ENCODE results near the gene SGMS1. TPM values are rescaled to one million over a fixed set of nuclear protein-coding genes. Genes with fewer than 3 reads are reported as not detected.

SGMS1 gene
- polyA plus RNA-seq, 1 of the 3 experiments (the other 2 are of a cell fraction), result 6.3 TPM

DNA sequence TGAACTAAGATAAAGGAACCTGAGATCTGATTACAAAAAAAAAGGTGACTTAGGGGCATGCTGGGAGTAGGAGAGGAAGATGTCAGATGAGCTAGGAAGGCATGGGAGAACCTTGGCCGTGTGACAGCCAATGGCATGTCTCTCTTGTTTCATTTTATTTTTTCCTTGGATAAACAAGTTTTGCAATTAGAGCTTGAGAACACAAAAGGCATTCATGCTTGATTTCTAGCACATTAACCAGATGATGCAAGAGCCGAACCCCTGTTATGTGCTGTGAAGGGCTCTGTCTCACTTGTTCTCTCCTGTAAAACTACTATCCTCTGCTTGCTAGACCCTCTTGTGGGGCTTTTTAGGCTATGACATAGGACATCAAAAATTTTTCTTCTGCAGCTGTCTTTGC, 238.1 kb downstream of the SGMS1 start:
- POLR2A ChIA-PET, result no interaction called here
- H3K4me2 ChIP-seq, result no peak overlapping the region

DNA sequence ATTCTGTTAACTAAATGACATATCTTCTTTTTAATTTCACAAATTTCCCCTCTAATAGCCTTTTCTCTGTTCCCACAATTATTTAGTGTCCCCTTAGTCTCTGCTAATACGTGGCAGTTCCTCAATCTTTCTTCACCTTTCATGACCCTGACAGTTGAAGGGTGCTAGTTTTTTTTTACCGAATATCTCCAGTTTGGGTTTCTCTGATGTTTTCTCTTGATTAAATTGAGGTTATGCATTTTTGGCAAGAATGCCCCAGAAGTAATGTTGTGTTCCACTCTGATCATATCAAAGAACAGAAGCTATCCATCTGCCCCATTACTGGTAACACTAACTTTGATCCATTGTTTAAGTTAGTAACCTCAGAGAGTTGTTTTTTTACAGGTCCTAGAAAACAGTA, 238.9 kb downstream of the SGMS1 start:
- H3K79me2 ChIP-seq (ENCODE audit: insufficient read depth), result peaks cover 25% of the 10 kb centered on the region
- no peaks in the 10 kb centered on the region for H3K36me3 ChIP-seq (replicated peaks in 1 of 2; ENCODE audit: control insufficient read depth in 1 of 2, insufficient read depth in 2 of 2, low read length in 1 of 2)
- no peaks in the 10 kb centered on the region for H3K27me3 ChIP-seq (ENCODE audit: insufficient read depth)
- no peaks in the 10 kb centered on the region for H4K20me1 ChIP-seq (ENCODE audit: insufficient read depth)
- H3K4me3 ChIP-seq (ENCODE audit: low read depth in 2 of 2, low read length in 1 of 2), result no peak overlapping the region
- no peak for DNase-seq
- POLR2A ChIA-PET, result no interaction called here
- no peak overlapping the region for H3K9ac ChIP-seq
- 92% methylated on average over 2 of the region's 2 CpGs for WGBS (ENCODE audit: low lambda C conversion rate)
- no peak overlapping the region for H2AFZ ChIP-seq (ENCODE audit: low read depth)
- no peaks in the 10 kb centered on the region for H3K9me3 ChIP-seq
- no peak for TF ChIP-seq NRF1 (IDR thresholded peaks at IDR 0.05; ENCODE audit: low read depth, low read length)
- TF ChIP-seq FOSL2 (IDR thresholded peaks at IDR 0.05; ENCODE audit: borderline replicate concordance, low read depth), result no peak
- no peak for TF ChIP-seq JUND (IDR thresholded peaks at IDR 0.05)
- no peak for TF ChIP-seq RAD21 (IDR thresholded peaks at IDR 0.05; ENCODE audit: low read length)
- TF ChIP-seq POLR2AphosphoS5 (IDR thresholded peaks at IDR 0.05; ENCODE audit: low read depth, low read length), result no peak
- no peak for TF ChIP-seq FOXJ3 (CRISPR knock-in tag; IDR thresholded peaks at IDR 0.05)
- TF ChIP-seq YY1 (IDR thresholded peaks at IDR 0.05; ENCODE audit: low read depth), result no peak
- TF ChIP-seq TCF12 (IDR thresholded peaks at IDR 0.05), result no peak
- CTCF ChIA-PET, result no interaction called here
- no peaks in the 10 kb centered on the region; a peak in 1 of 4 replicates for H3K4me1 ChIP-seq (ENCODE audit: control insufficient read depth in 1 of 2, insufficient read depth in 2 of 2, low read depth in 1 of 2, low read length in 1 of 2)
- H3K4me2 ChIP-seq, result no peak overlapping the region
- peaks cover 5% of the 10 kb centered on the region for H3F3A ChIP-seq (replicated peaks; ENCODE audit: insufficient read depth)
- H3K9me2 ChIP-seq, result no peaks in the 10 kb centered on the region
- no peak overlapping the region for H3K27ac ChIP-seq (ENCODE audit: low read depth in 2 of 2, low read length in 1 of 2)

More for the DNA sequence above, 238.1 kb downstream of the SGMS1 start:
- Histone ChIP-seq H3K79me2 (ENCODE audit: insufficient read depth) (peaks cover 24% of the 10 kb centered on the region), H3K9me2 (no peaks in the 10 kb centered on the region), H2AFZ (ENCODE audit: low read depth) (no peak overlapping the region), H3K9ac (no peak overlapping the region), H3K27ac (ENCODE audit: low read depth in 2 of 2, low read length in 1 of 2) (no peak overlapping the region), H4K20me1 (ENCODE audit: insufficient read depth) (no peaks in the 10 kb centered on the region), H3K9me3 (no peaks in the 10 kb centered on the region), H3F3A (replicated peaks; ENCODE audit: insufficient read depth) (peaks cover 5% of the 10 kb centered on the region), H3K4me1 (ENCODE audit: control insufficient read depth in 1 of 2, insufficient read depth in 2 of 2, low read depth in 1 of 2, low read length in 1 of 2) (no peaks in the 10 kb centered on the region; a peak in 1 of 4 replicates), H3K36me3 (replicated peaks in 1 of 2; ENCODE audit: control insufficient read depth in 1 of 2, insufficient read depth in 2 of 2, low read length in 1 of 2) (no peaks in the 10 kb centered on the region), H3K4me3 (ENCODE audit: low read depth in 2 of 2, low read length in 1 of 2) (no peak overlapping the region), H3K27me3 (ENCODE audit: insufficient read depth) (no peaks in the 10 kb centered on the region)
- no peak for DNase-seq
- CTCF ChIA-PET, result no interaction called here
- 87% methylated on average over 2 of the region's 2 CpGs for WGBS (ENCODE audit: low lambda C conversion rate)
- no peak for TF ChIP-seq TCF12 (IDR thresholded peaks at IDR 0.05)

DNA sequence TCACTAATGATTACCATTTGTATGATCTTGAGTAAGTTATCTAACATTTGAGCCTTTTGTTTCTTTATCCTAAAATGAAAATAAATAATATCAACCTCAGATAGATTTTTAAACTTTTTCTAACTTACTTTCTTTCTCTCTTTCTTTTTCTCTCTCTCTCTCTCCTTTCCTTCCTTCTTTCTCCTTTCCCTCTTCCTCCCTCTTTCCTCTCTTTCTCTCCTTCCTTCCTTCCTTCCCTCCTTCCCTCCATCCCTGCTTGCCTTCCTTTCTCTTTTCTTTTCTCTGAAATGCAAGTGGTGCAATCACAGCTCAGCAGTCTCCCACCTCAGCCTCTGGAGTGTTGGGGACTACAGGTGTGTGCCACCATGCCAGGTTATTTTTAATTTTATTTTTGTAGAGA, 239.5 kb downstream of the SGMS1 start:
- ChIA-PET CTCF (no interaction called here), POLR2A (no interaction called here)
- Histone ChIP-seq H3K36me3 (replicated peaks in 1 of 2; ENCODE audit: control insufficient read depth in 1 of 2, insufficient read depth in 2 of 2, low read length in 1 of 2) (no peaks in the 10 kb centered on the region), H3K9me2 (no peaks in the 10 kb centered on the region), H3K79me2 (ENCODE audit: insufficient read depth) (peaks cover 25% of the 10 kb centered on the region), H3K4me2 (no peak overlapping the region), H3K9me3 (no peaks in the 10 kb centered on the region), H3K4me1 (ENCODE audit: control insufficient read depth in 1 of 2, insufficient read depth in 2 of 2, low read depth in 1 of 2, low read length in 1 of 2) (no peaks in the 10 kb centered on the region; a peak in 1 of 4 replicates), H2AFZ (ENCODE audit: low read depth) (no peak overlapping the region), H4K20me1 (ENCODE audit: insufficient read depth) (no peaks in the 10 kb centered on the region), H3K27ac (ENCODE audit: low read depth in 2 of 2, low read length in 1 of 2) (no peak overlapping the region), H3K27me3 (ENCODE audit: insufficient read depth) (no peaks in the 10 kb centered on the region), H3F3A (replicated peaks; ENCODE audit: insufficient read depth) (peaks cover 5% of the 10 kb centered on the region), H3K9ac (no peak overlapping the region), H3K4me3 (ENCODE audit: low read depth in 2 of 2, low read length in 1 of 2) (no peak overlapping the region)
- DNase-seq, result no peak
- TF ChIP-seq, protein P1, sequence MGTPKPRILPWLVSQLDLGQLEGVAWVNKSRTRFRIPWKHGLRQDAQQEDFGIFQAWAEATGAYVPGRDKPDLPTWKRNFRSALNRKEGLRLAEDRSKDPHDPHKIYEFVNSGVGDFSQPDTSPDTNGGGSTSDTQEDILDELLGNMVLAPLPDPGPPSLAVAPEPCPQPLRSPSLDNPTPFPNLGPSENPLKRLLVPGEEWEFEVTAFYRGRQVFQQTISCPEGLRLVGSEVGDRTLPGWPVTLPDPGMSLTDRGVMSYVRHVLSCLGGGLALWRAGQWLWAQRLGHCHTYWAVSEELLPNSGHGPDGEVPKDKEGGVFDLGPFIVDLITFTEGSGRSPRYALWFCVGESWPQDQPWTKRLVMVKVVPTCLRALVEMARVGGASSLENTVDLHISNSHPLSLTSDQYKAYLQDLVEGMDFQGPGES (IDR thresholded peaks at IDR 0.05; ENCODE audit: low read depth, low read length), result no peak
- TF ChIP-seq MEF2A (IDR thresholded peaks at IDR 0.05; ENCODE audit: borderline replicate concordance, low read depth) (no peak), MXI1 (IDR thresholded peaks at IDR 0.05; ENCODE audit: low read depth, low read length) (no peak), SIN3A (IDR thresholded peaks at IDR 0.05; ENCODE audit: borderline replicate concordance, low read depth, low read length) (no peak), EP300 (IDR thresholded peaks at IDR 0.05; ENCODE audit: borderline replicate concordance in 1 of 2, low read depth in 1 of 2, low read length in 1 of 2) (no peak), CHD2 (IDR thresholded peaks at IDR 0.05; ENCODE audit: low read length, partially characterized antibody) (no peak), GABPA (IDR thresholded peaks at IDR 0.05; ENCODE audit: low read depth) (no peak), FOXM1 (IDR thresholded peaks at IDR 0.05; ENCODE audit: low read depth) (no peak), YY1 (IDR thresholded peaks at IDR 0.05; ENCODE audit: low read depth) (no peak), JUND (IDR thresholded peaks at IDR 0.05) (no peak), FOXJ3 (CRISPR knock-in tag; IDR thresholded peaks at IDR 0.05) (no peak)
- TF ChIP-seq, protein P2, sequence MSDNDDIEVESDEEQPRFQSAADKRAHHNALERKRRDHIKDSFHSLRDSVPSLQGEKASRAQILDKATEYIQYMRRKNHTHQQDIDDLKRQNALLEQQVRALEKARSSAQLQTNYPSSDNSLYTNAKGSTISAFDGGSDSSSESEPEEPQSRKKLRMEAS (IDR thresholded peaks at IDR 0.05; ENCODE audit: low read depth), result no peak
- TF ChIP-seq, protein P3, sequence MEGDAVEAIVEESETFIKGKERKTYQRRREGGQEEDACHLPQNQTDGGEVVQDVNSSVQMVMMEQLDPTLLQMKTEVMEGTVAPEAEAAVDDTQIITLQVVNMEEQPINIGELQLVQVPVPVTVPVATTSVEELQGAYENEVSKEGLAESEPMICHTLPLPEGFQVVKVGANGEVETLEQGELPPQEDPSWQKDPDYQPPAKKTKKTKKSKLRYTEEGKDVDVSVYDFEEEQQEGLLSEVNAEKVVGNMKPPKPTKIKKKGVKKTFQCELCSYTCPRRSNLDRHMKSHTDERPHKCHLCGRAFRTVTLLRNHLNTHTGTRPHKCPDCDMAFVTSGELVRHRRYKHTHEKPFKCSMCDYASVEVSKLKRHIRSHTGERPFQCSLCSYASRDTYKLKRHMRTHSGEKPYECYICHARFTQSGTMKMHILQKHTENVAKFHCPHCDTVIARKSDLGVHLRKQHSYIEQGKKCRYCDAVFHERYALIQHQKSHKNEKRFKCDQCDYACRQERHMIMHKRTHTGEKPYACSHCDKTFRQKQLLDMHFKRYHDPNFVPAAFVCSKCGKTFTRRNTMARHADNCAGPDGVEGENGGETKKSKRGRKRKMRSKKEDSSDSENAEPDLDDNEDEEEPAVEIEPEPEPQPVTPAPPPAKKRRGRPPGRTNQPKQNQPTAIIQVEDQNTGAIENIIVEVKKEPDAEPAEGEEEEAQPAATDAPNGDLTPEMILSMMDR (IDR thresholded peaks at IDR 0.05), result no peak
- TF ChIP-seq, protein P4, sequence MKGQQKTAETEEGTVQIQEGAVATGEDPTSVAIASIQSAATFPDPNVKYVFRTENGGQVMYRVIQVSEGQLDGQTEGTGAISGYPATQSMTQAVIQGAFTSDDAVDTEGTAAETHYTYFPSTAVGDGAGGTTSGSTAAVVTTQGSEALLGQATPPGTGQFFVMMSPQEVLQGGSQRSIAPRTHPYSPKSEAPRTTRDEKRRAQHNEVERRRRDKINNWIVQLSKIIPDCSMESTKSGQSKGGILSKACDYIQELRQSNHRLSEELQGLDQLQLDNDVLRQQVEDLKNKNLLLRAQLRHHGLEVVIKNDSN (IDR thresholded peaks at IDR 0.05; ENCODE audit: borderline replicate concordance, low read depth), result no peak
- TF ChIP-seq, protein P5, sequence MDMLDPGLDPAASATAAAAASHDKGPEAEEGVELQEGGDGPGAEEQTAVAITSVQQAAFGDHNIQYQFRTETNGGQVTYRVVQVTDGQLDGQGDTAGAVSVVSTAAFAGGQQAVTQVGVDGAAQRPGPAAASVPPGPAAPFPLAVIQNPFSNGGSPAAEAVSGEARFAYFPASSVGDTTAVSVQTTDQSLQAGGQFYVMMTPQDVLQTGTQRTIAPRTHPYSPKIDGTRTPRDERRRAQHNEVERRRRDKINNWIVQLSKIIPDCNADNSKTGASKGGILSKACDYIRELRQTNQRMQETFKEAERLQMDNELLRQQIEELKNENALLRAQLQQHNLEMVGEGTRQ (IDR thresholded peaks at IDR 0.05; ENCODE audit: borderline replicate concordance, low read depth, low read length), result no peak
